SK-N-SH treated with all-trans-retinoic acid at 6 μM for 48 hours (cell line): ENCODE measurements around the gene ESYT3.

Experiments used
- ATAC-seq: fragments of 200-7000 bp; cut with Tn5 transposase; 3 replicates; pipeline ENCODE4 v1.9.1; 2020; ENCODE audit warnings: mild to moderate bottlenecking, moderate library complexity
- ARNTL ChIP-seq: fragments of 450-650 bp; formaldehyde crosslinking; IDR thresholded peaks from 2 replicates; pipeline ENCODE4 v1.5.0; 2020; ENCODE audit warnings: low read depth, mild to moderate bottlenecking, moderate library complexity, borderline replicate concordance
- BACH2 ChIP-seq: fragments of 250-450 bp; sonication (Bioruptor Pico); IDR thresholded peaks from 2 replicates; pipeline ENCODE4 v1.9.0; 2021; ENCODE audit warnings: mild to moderate bottlenecking, borderline replicate concordance
- CREB5 ChIP-seq: fragments of 250-450 bp; sonication (Bioruptor Pico); IDR thresholded peaks from 2 replicates; pipeline ENCODE4 v1.5.1; 2020; ENCODE audit warnings: low read depth, mild to moderate bottlenecking, moderate library complexity
- CSDC2 ChIP-seq: fragments of 250-450 bp; sonication (Bioruptor Pico); IDR thresholded peaks from 2 replicates; pipeline ENCODE4 v1.5.0; 2020; ENCODE audit warnings: mild to moderate bottlenecking, moderate library complexity
- CSRNP3 ChIP-seq: fragments of 250-450 bp; sonication (Bioruptor Pico); IDR thresholded peaks from 2 replicates; pipeline ENCODE4 v1.5.1; 2021; ENCODE audit warnings: mild to moderate bottlenecking, moderate library complexity
- ESRRG ChIP-seq: fragments of 250-450 bp; sonication (Bioruptor Pico); IDR thresholded peaks from 2 replicates; pipeline ENCODE4 v1.6.1; 2021; ENCODE audit warnings: mild to moderate bottlenecking
- ISL1 ChIP-seq: fragments of 250-450 bp; sonication (Bioruptor Pico); IDR thresholded peaks from 2 replicates; pipeline ENCODE4 v2.1.2; 2022; ENCODE audit warnings: mild to moderate bottlenecking, moderate library complexity
- OSR1 ChIP-seq: fragments of 250-450 bp; sonication (Bioruptor Pico); IDR thresholded peaks from 2 replicates; pipeline ENCODE4 v1.8.0; 2022; ENCODE audit warnings: moderate library complexity, mild to moderate bottlenecking, inconsistent platforms
- PATZ1 ChIP-seq: fragments of 250-450 bp; sonication (Bioruptor Pico); IDR thresholded peaks from 2 replicates; pipeline ENCODE4 v1.8.0; 2020; ENCODE audit warnings: mild to moderate bottlenecking, moderate library complexity, borderline replicate concordance
- POU6F1 ChIP-seq: fragments of 250-450 bp; sonication (Bioruptor Pico); IDR thresholded peaks from 2 replicates; pipeline ENCODE4 v1.8.0; 2021; ENCODE audit warnings: low read depth, mild to moderate bottlenecking, moderate library complexity, borderline replicate concordance
- PPARA ChIP-seq: fragments of 250-450 bp; sonication (Bioruptor Pico); IDR thresholded peaks from 2 replicates; pipeline ENCODE4 v1.5.0; 2020; ENCODE audit warnings: mild to moderate bottlenecking, borderline replicate concordance
- RARB ChIP-seq: fragments of 250-450 bp; sonication (Bioruptor Pico); IDR thresholded peaks from 2 replicates; pipeline ENCODE4 v1.8.0; 2021; ENCODE audit warnings: mild to moderate bottlenecking, moderate library complexity
- TCF4 ChIP-seq: fragments of 250-450 bp; sonication (Bioruptor Pico); IDR thresholded peaks from 2 replicates; pipeline ENCODE4 v1.8.0; 2021; ENCODE audit warnings: mild to moderate bottlenecking, moderate library complexity, borderline replicate concordance
- TOX ChIP-seq: fragments of 250-450 bp; sonication (Bioruptor Pico); IDR thresholded peaks from 2 replicates; pipeline ENCODE4 v1.8.0; 2021; ENCODE audit warnings: mild to moderate bottlenecking, moderate library complexity, borderline replicate concordance
- TSHZ2 ChIP-seq: fragments of 250-450 bp; sonication (Bioruptor Pico); IDR thresholded peaks from 2 replicates; pipeline ENCODE4 v1.5.0; 2020; ENCODE audit warnings: mild to moderate bottlenecking, moderate library complexity
- ZC3H10 ChIP-seq: fragments of 250-450 bp; sonication (Bioruptor Pico); IDR thresholded peaks from 2 replicates; pipeline ENCODE4 v1.5.1; 2021; ENCODE audit warnings: mild to moderate bottlenecking, moderate library complexity
- ZFP3 ChIP-seq: fragments of 250-450 bp; sonication (Bioruptor Pico); IDR thresholded peaks from 2 replicates; pipeline ENCODE4 v1.5.0; 2020; ENCODE audit warnings: mild to moderate bottlenecking, moderate library complexity
- ZFP30 ChIP-seq: fragments of 450-650 bp; formaldehyde crosslinking; IDR thresholded peaks from 2 replicates; pipeline ENCODE4 v1.5.0; 2022; ENCODE audit warnings: mild to moderate bottlenecking, moderate library complexity
- ZNF565 ChIP-seq: fragments of 450-650 bp; formaldehyde crosslinking; conservative IDR thresholded peaks from 2 replicates; pipeline ENCODE4 v1.5.0; 2020; ENCODE audit warnings: low read depth, mild to moderate bottlenecking, moderate library complexity
- ZNF70 ChIP-seq: fragments of 450-650 bp; formaldehyde crosslinking; IDR thresholded peaks from 2 replicates; pipeline ENCODE4 v1.5.0; 2020; ENCODE audit warnings: mild to moderate bottlenecking, moderate library complexity
- ZNF8 ChIP-seq: fragments of 450-650 bp; formaldehyde crosslinking; IDR thresholded peaks from 2 replicates; pipeline ENCODE4 v1.5.0; 2020; ENCODE audit warnings: mild to moderate bottlenecking, moderate library complexity

Gene ESYT3

GRCh38 chr3:138468451-138468850 is 34.0 kb downstream of the ESYT3 start (continued):
- TF ChIP-seq TOX (CRISPR knock-in tag) (no peak), BACH2 (CRISPR knock-in tag) (no peak), ZC3H10 (CRISPR knock-in tag) (no peak), ZNF8 (CRISPR knock-in tag) (no peak), ZFP30 (CRISPR knock-in tag) (no peak)

- TF ChIP-seq TOX (CRISPR knock-in tag) (no peak), TSHZ2 (no peak), ZNF8 (CRISPR knock-in tag) (no peak), ZNF565 (no peak), PATZ1 (CRISPR knock-in tag) (no peak), ZFP30 (CRISPR knock-in tag) (no peak), ZNF70 (CRISPR knock-in tag) (no peak), ISL1 (CRISPR knock-in tag) (no peak), RARB (CRISPR knock-in tag) (no peak), CREB5 (no peak), BACH2 (CRISPR knock-in tag) (no peak), ARNTL (no peak), ESRRG (CRISPR knock-in tag) (no peak), OSR1 (CRISPR knock-in tag) (no peak), ZFP3 (CRISPR knock-in tag) (no peak), CSDC2 (CRISPR knock-in tag) (no peak), POU6F1 (CRISPR knock-in tag) (no peak), CSRNP3 (CRISPR knock-in tag) (no peak), TCF4 (CRISPR knock-in tag) (no peak)
- ATAC-seq = no peak
Observed at GRCh38 chr3:138468886-138469285, 34.5 kb downstream of the ESYT3 start.

GRCh38 chr3:138469874-138470273 is 35.5 kb downstream of the ESYT3 start:
- TF ChIP-seq PPARA (CRISPR knock-in tag) (no peak), ZNF8 (CRISPR knock-in tag) (no peak), ZC3H10 (CRISPR knock-in tag) (no peak), OSR1 (CRISPR knock-in tag) (no peak), CSRNP3 (CRISPR knock-in tag) (no peak), TCF4 (CRISPR knock-in tag) (no peak), ISL1 (CRISPR knock-in tag) (no peak), ZFP30 (CRISPR knock-in tag) (no peak), ZFP3 (CRISPR knock-in tag) (no peak), TOX (CRISPR knock-in tag) (no peak)
- TF ChIP-seq, all 23 proteins: peak for 0
- ATAC-seq = no peak
